H1 (cell line): ENCODE results near the gene ROR1.

Source experiments
- EZH2 ChIP-seq: fragments of 200-600 bp; sonication (generic); IDR thresholded peaks from 2 replicates; pipeline ENCODE4 v1.7.1; 2012; ENCODE audit warnings: low read depth, mild to moderate bottlenecking, moderate library complexity, low read length, inconsistent platforms; ENCODE audit not compliant: severe bottlenecking
- MAFK ChIP-seq: IDR thresholded peaks from 2 replicates; pipeline ENCODE4 v1.6.1; 2012; ENCODE audit warnings: low read depth, mild to moderate bottlenecking, improper control_type of control experiment, low read length
- TF ChIP-seq, protein P1 (sequence below): IDR thresholded peaks from 2 replicates; pipeline ENCODE4 v1.6.1; 2012; ENCODE audit warnings: inconsistent platforms
- TF ChIP-seq, protein P2 (sequence below), 3 experiments: IDR thresholded peaks; 1 replicate in 2 of 3; 2 replicates in 1 of 3; pipeline versions ENCODE4 v1.5.1 to v1.6.1; 2011; ENCODE audit warnings: low read length in 3 of 3, mild to moderate bottlenecking in 3 of 3, inconsistent platforms in 2 of 3, low read depth in 1 of 3, moderate library complexity in 1 of 3; ENCODE audit not compliant: insufficient read depth in 1 of 3; ENCODE audit errors: control extremely low read depth in 1 of 3

DNA sequence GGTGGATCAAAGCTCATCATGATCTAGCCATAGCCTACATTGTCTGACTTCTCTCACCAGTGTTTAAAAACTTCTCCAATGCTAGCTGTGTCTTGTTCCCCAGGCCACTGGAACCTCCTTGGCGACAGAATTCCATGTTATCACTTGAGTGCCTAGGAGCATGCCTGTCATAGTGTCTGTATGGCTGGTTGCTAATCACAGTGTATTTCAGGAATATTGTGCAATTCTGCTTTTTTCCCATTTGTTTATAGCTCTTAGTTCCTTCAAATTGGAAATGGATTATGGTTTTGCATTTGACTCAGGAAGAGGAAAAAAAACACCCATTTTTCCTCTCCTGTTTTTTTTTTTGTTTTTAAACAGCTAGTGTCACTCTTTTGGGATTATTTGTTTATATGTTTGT lies 25.5 kb downstream of the ROR1 start:
- TF ChIP-seq MAFK (no peak), EZH2 (no peak)
- TF ChIP-seq, protein P1, sequence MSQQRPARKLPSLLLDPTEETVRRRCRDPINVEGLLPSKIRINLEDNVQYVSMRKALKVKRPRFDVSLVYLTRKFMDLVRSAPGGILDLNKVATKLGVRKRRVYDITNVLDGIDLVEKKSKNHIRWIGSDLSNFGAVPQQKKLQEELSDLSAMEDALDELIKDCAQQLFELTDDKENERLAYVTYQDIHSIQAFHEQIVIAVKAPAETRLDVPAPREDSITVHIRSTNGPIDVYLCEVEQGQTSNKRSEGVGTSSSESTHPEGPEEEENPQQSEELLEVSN: no peak
- TF ChIP-seq, protein P2, sequence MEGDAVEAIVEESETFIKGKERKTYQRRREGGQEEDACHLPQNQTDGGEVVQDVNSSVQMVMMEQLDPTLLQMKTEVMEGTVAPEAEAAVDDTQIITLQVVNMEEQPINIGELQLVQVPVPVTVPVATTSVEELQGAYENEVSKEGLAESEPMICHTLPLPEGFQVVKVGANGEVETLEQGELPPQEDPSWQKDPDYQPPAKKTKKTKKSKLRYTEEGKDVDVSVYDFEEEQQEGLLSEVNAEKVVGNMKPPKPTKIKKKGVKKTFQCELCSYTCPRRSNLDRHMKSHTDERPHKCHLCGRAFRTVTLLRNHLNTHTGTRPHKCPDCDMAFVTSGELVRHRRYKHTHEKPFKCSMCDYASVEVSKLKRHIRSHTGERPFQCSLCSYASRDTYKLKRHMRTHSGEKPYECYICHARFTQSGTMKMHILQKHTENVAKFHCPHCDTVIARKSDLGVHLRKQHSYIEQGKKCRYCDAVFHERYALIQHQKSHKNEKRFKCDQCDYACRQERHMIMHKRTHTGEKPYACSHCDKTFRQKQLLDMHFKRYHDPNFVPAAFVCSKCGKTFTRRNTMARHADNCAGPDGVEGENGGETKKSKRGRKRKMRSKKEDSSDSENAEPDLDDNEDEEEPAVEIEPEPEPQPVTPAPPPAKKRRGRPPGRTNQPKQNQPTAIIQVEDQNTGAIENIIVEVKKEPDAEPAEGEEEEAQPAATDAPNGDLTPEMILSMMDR (IDR thresholded peaks at IDR 0.05; ENCODE audit: control extremely low read depth in 1 of 3, insufficient read depth in 1 of 3, low read depth in 1 of 3, low read length in 3 of 3): no peak
